Endothelial cell of umbilical vein (primary cell): ENCODE results near the gene TTC33.

Source experiments
- CTCF ChIP-seq, 2 donors: IDR thresholded peaks; 1 replicate in 1 of 2; 2 replicates in 1 of 2; pipeline ENCODE4 v1.5.1; 2011; ENCODE audit warnings: low read length in 2 of 2, mild to moderate bottlenecking in 2 of 2, moderate library complexity in 2 of 2, control low read depth in 1 of 2, inconsistent platforms in 1 of 2, low read depth in 1 of 2; ENCODE audit not compliant: insufficient read depth in 1 of 2; ENCODE audit errors: extremely low read depth in 1 of 2
- EZH2 ChIP-seq: IDR thresholded peaks from 2 replicates; pipeline ENCODE4 v1.6.1; 2012; ENCODE audit warnings: borderline replicate concordance, low read depth, mild to moderate bottlenecking, moderate library complexity, low read length, inconsistent platforms; ENCODE audit not compliant: severe bottlenecking
- FOS ChIP-seq: IDR thresholded peaks from 2 replicates; pipeline ENCODE4 v1.6.1; 2011; ENCODE audit warnings: mild to moderate bottlenecking, low read length, moderate library complexity, borderline replicate concordance; ENCODE audit not compliant: insufficient read depth
- GATA2 ChIP-seq: IDR thresholded peaks from 2 replicates; pipeline ENCODE4 v1.7.0; 2011; ENCODE audit warnings: low read depth, mild to moderate bottlenecking, moderate library complexity, mixed read lengths, low read length; ENCODE audit not compliant: insufficient read length, insufficient read depth
- JUN ChIP-seq: IDR thresholded peaks from 2 replicates; pipeline ENCODE4 v1.6.1; 2011; ENCODE audit warnings: borderline replicate concordance, low read depth; ENCODE audit not compliant: insufficient read length, insufficient read depth
- MYC ChIP-seq: IDR thresholded peaks from one replicate; pipeline ENCODE4 v1.6.1; 2011; ENCODE audit warnings: mild to moderate bottlenecking, low read depth, low read length
- POLR2A ChIP-seq: IDR thresholded peaks from 2 replicates; pipeline ENCODE4 v1.6.1; 2012; ENCODE audit warnings: low read depth, mild to moderate bottlenecking, control low read depth, low read length
- POLR2AphosphoS5 ChIP-seq: IDR thresholded peaks from 2 replicates; pipeline ENCODE4 v1.6.1; 2012; ENCODE audit warnings: low read depth, mild to moderate bottlenecking, control low read depth, low read length, moderate library complexity; ENCODE audit not compliant: insufficient read depth
- TF ChIP-seq, protein P1 (sequence below): IDR thresholded peaks from 2 replicates; pipeline ENCODE4 v1.6.1; 2011; ENCODE audit not compliant: insufficient read depth, insufficient read length

GRCh38 chr5:40603378-40603777 lies 152.4 kb downstream of the TTC33 start:
- TF ChIP-seq POLR2AphosphoS5 (no peak), GATA2 (no peak), CTCF (IDR thresholded peaks at IDR 0.05; ENCODE audit: extremely low read depth in 1 of 2, insufficient read depth in 1 of 2, low read depth in 1 of 2, low read length in 2 of 2) (no peak), POLR2A (no peak), EZH2 (no peak), MYC (no peak), FOS (no peak), JUN (no peak)
- TF ChIP-seq, protein P1, sequence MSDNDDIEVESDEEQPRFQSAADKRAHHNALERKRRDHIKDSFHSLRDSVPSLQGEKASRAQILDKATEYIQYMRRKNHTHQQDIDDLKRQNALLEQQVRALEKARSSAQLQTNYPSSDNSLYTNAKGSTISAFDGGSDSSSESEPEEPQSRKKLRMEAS: no peak
